Activated T-cell treated with anti-CD3 and anti-CD28 coated beads, Interleukin-2, amount 50 U/mL, for 1 hour (primary cell): ENCODE data around the gene SYNPO2.
"Not testable (repeated sequence)": the region's sequence is repeated elsewhere in the genome, so short reads cannot be mapped to it uniquely, and the experiment has no call there.

ENCODE experiments used
- DNase-seq: peaks from one replicate; pipeline ENCODE4 v3.0.0-alpha.2; 2020

SYNPO2 gene

DNA sequence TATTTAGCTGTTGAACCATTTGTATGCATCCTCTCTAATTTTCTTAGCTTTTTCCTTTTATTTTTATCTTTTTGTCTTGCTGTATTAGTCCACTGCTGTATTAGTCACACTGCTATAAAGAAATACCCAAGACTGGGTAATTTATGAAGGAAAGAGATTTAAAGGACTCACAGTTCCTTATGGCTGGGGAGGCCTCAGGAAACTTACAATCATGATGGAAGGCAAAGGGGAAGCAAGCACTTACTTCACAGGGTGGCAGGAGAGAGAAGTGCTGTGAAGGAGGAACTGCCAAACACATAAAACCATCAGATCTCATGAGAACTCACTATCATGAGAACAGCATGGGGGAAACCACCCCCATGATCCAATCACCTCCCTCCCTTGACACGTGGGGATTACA, 114.3 kb downstream of the SYNPO2 start:
- DNase-seq: not testable (repeated sequence)

DNA sequence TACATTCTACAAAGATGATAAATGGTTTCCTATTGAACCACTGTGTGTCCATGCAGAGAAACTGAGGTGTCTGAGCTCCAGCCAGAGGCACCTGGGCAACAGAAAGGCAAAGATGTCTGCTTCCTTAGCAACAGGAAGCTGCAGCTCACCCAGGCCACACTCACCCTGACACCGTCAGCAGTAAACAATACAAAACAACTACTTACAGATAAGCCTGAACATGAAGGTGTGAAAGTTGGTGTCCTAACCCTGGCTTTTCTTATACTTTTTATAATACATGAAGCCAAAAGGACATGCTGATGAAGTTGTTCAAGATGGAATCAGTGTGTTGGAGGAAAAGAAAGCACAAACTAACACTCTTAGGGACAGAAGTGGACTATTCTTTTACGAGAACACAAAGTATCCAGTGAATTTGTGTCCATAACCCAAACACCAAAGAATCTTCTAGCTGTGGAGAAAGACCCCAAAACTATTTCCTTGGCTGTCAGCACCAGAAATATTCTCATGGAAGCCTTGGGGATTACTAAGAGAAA, 117.3 kb downstream of the SYNPO2 start:
- no peak for DNase-seq

DNA sequence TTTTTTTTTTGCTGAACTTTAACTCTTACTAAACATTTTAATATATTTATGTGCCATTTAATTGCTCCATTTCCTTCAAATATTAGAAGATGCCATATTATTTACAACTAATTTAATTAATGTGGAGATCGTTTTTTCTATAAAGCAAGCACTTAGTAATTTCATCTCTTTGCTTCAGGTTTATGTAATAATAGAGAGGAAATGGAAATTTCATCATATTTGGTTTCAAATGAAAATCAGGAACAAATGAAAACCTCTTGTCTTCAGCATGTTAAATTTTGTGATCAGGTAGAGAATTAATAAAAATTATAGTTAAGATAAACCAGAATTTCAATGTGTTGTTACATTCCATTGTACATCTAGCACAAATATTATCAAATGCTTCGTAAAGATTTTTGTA, 120.1 kb downstream of the SYNPO2 start:
- DNase-seq: no peak

DNA sequence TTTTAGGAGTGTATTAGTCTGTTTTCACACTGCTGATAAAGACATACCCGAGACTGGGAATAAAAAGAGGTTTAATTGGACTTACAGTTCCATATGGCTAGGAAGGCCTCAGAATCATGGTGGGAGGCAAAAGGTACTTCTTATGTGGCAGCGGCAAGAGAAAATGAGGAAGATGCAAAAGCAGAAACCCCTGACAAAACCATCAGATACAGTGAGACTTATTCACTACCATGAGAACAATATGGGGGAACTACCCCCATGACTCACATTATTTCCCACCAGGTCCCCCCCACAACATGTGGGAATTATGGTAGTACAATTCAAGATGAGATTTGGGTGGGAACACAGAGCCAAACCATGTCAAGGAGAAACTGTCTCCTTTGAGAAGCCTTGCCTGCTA, 121.6 kb downstream of the SYNPO2 start:
- DNase-seq: not testable (repeated sequence)

DNA sequence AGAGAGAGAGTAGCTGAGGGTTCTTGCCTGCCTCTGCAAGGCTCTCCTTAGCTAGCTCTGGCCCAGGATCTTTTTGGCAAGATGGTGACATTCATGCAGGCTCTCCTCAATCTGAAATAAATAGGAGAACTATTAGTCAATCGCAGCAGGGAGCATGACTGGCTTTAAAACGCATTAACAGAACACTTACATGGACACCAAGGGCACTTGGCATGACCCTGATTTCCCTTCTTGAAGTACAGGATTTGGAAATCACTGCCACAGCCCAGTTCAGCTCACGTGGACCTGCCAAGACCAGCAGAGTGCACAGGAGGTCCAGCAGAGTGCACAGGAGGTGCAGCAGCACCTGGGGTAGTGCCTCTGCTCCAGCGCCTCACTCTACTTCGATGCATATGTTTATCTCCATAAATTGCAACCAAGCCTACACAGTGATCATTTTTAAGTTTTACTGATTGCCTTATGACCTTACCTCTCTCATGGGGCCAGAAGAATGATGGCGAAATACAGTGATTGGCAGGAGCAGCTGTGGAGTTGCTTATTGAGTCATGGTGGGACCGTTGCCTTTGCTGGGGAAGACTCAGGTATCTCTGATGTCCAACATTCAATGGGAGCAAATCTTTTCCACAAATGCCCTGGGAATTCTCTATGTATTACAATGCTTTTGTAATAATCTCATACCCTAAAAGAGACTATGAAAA, 122.4 kb downstream of the SYNPO2 start:
- no peak for DNase-seq

DNA sequence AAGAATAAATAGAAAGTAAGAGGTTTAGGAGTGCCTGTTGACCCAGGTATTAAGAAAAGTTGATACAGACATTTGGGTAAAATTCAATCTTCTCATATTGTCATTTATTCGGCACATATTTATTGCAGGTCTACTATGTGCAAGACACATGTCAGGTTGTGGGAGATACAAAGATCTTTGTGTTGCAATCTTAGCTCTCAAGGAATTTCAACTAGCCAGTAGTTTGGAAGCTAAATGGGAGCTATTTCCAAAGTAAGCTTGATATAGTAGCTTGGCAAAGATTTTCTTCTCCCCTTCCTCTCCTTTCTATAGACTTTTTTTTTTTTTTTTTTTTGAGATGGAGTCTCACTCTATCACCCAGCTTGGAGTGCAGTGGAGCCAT, 122.9 kb downstream of the SYNPO2 start:
- no peak for DNase-seq

DNA sequence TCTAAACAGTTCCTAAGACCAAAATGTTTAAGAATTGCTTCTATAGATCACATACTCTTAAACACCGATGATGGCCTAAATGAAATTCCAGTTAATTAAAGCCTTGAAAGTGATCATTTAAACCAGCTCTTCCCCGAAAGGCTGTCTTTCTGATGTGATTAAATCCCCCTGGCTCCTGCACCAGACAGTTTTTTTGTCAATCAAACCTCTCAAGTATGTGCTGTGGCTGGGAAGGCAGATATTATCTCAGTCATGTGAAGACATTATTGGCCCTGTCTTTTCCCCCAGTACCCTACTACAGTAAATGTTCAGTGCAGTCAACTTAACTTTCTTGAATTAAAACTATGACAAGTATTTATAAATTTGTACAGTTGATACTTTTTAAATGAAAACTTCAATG, 126.0 kb downstream of the SYNPO2 start:
- DNase-seq: no peak

DNA sequence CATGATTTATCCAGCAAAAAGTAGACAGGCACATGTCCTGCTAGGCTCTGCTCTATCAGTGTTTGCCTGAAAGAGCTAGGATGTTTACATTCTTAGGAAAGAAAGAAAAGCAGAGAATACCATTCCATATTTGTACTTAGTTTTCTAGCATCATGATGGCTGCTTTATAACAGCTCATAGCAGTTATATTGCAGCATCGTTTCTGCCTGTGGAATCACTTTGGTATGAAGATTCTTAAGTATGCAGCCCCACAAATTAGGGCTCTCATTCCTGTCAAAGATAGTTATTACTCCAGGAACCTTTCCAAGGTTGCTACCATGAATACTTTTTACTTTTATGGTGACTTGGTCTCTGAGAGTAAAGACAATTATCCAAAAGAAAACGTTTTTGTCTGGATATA, 128.0 kb downstream of the SYNPO2 start:
- DNase-seq: no peak

DNA sequence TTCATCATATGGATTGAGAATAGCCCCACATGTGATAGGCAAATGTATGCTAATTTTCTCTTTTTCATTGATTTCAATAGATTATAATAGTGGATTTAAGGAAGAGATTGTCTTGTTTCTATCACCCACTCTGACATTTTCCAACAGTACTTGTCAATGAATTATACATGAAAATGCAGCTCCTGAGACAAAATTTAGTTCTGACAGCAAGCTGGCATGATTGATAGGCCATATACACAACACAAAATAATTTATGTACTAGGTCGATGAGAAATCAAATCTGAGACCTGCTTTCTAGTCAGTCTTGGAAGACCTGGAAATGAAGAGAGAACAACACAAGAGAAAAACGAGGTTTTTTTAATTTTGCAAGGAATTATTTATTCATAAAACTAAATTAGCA, 129.0 kb downstream of the SYNPO2 start:
- no peak for DNase-seq

DNA sequence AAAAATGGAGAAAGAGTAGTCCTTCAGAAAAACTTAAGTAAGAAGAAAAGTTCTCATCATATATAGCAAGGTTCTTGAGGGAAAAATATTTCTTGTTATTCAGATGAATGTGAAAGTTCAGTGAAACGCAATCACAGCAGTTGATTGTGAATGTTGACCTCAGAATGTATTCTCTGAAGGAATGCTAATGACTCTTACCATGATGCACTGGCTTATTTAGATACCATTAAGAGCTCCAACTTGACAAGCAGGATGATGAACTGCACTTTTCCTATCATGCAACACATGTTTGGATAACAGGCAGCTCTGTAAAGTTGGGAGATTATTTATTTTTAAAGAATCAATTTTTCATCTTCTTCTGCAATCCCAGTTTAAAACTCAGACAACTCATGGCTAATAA, 131.5 kb downstream of the SYNPO2 start:
- DNase-seq: no peak

DNA sequence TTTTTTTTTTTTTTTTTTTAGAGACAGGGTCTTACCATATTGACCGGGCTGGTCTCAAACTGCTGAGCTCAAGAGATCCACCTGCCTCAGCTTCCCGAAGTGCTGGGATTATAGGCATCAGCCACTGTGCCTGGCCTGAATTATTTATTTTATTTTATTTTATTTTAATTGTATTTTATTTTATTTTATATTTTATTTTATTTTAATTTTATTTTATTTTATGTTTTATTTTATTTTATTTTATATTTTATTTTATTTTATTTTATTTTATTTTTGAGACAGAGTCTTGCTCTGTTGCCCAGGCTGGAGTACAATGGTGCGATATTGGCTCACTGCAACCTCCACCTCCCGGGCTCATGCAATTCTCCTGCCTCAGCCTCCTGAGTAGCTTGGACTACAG, 133.9 kb downstream of the SYNPO2 start:
- not testable (repeated sequence) for DNase-seq

DNA sequence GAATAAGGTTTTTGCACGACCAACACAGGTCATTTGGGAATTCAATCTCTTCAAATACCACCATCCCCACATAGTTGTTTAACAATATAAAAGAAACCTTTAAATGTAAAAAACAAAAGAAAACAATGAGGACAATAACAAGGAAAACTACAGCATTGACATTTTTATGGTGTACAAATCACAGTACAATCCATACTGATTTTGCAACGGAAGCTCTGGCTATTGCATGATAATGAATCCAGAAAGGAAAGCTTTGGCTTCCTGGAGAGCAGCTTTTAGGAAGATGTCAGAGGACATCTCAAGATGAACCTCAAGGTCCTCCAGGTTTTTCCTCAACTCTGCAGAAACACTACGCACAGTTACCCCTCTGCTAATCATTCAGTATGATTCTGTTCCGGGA, 135.4 kb downstream of the SYNPO2 start:
- no peak for DNase-seq

DNA sequence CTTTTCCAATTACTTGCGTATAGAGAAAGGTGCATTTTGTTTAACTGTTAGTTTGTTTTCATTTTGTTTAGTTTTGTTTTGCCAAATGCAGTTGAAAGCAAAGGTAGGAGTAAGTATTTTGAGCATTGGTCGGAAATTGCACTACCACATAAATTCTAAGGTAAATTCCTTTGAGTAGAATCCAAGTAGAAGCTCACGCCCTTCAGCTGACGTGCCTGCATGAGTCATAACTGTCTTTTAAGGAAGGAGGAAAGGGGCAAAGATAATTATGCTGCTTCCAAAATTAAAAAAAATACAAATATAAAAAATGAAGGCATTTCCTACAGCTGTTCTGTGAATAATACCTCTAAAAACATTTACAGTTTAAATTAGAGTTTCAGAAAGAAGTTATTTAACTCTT, 136.8 kb downstream of the SYNPO2 start:
- DNase-seq: no peak

DNA sequence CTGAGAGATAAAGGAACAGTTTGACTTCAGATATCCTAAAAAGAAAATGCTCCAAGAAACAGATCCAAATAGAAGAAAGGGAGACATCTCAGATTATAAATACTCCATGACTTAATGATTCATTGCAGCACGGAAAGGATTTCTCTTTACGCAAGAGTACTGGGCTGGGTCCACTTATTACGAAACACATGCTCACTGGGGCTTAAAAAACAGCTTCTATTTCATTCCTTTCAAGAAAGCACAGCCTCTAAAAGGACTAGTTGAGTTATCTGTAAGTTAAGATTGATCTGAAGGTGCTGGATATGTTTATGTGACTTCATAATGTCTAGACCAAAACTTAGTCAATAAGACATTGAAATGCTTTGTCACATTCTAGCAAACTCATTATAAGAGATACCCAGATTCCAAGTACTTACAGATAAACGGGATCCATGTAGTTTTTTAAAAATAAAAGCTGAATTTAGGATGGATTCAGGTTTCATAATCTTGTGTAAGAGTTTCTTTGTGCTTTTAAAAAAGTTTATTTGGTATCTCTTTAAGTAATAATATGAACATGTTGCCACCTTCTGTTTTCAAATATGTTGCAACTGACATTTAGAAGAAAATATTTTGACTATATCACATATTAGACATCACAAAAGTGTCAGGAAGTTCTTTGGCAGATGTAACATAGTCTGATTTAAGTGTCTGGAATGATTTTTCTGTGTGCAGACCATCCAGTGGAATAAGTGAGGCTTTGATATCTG, 137.4 kb downstream of the SYNPO2 start:
- DNase-seq: no peak

DNA sequence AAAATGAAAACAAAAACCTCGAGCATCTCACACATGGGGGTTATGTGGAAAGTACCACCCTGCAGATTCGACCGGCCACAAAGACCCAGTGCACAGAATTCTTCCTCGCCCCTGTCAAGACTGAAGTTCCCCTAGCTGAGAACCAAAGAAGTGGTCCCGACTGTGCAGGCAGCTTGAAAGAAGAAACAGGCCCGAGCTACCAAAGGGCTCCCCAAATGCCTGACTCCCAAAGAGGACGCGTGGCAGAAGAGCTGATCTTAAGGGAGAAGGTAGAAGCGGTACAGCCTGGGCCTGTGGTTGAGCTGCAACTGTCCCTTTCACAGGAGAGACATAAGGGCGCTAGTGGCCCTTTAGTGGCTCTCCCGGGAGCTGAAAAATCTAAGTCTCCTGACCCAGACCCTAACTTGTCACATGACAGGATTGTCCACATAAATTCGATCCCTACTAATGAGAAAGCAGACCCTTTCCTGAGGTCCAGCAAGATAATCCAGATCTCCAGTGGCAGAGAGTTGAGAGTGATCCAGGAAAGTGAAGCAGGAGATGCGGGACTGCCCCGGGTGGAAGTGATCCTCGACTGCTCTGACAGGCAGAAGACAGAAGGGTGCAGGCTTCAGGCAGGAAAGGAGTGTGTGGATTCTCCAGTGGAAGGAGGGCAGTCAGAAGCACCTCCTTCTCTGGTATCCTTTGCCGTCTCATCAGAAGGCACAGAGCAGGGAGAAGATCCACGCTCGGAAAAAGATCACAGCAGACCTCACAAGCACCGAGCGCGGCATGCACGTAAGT, 138.2 kb downstream of the SYNPO2 start:
- no peak for DNase-seq

DNA sequence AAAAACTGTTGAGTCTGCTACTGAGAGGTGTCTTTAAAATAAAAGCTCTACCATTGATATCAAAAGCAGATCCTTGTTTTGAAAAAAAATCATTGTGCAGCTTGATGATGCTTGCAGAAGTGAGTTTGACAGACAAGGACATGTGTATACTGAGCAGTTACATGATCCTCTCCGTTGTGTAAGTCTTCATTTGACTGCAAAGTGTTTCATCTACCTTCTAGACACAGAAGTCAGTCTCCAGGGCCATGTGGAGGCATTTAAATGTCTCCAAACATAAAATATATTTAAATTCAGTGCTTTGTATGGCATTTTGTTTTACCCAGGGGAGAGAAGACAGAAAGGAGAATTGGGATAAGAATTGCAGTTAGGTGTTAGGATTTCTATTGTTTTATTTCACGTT, 139.2 kb downstream of the SYNPO2 start:
- DNase-seq: no peak

DNA sequence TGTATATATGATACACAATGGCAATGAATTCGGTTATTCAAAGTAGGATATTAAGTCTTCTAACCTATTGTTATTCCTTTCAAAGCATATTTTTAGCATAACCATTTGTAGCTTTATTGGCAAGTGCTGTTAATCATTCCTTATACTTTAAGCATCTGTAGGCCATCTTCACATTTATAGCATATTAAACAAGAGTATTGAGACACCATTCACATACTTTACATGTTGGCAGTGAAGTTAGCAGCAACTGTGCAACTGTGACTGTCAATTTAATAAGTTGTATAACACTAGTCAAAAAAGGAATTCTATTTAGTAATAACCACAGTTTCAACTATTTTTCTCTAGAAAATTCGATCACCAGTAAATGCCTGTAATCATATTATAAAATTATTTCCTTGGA, 139.6 kb downstream of the SYNPO2 start:
- no peak for DNase-seq

DNA sequence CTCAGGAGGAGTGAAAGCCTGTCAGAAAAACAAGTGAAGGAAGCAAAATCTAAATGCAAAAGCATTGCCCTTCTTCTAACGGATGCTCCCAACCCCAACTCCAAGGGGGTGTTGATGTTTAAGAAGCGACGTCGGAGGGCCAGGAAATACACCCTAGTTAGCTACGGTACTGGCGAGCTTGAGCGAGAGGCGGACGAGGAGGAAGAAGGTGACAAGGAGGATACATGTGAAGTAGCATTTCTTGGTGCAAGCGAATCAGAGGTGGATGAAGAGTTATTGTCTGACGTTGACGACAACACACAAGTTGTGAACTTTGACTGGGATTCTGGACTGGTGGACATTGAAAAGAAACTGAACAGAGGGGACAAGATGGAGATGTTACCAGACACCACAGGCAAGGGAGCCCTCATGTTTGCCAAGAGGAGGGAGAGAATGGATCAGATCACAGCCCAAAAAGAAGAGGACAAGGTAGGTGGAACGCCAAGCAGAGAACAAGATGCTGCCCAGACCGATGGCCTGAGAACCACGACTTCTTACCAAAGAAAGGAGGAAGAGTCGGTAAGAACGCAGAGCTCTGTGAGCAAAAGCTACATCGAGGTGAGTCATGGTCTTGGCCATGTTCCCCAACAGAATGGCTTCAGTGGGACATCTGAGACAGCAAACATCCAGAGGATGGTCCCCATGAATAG, 141.3 kb downstream of the SYNPO2 start:
- DNase-seq: no peak

DNA sequence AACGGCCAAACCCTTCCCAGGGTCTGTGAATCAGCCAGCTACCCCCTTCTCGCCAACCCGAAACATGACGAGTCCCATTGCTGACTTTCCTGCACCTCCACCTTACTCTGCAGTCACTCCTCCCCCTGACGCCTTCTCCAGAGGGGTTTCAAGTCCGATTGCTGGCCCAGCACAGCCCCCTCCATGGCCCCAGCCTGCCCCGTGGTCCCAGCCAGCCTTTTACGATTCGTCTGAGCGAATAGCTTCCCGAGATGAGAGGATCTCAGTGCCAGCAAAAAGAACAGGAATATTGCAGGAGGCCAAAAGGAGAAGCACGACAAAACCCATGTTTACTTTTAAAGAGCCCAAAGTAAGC, 141.9 kb downstream of the SYNPO2 start:
- no peak for DNase-seq

DNA sequence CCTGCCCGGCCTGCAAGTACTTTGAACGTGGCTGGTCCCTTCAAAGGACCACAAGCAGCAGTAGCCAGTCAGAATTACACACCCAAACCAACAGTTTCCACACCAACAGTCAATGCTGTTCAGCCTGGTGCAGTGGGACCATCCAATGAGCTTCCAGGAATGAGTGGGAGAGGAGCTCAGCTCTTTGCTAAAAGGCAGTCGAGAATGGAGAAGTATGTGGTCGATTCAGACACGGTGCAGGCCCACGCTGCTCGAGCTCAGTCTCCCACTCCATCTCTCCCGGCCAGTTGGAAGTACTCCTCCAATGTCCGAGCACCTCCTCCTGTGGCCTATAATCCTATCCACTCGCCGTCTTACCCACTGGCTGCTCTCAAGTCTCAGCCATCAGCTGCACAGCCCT, 142.6 kb downstream of the SYNPO2 start:
- DNase-seq: no peak

DNA sequence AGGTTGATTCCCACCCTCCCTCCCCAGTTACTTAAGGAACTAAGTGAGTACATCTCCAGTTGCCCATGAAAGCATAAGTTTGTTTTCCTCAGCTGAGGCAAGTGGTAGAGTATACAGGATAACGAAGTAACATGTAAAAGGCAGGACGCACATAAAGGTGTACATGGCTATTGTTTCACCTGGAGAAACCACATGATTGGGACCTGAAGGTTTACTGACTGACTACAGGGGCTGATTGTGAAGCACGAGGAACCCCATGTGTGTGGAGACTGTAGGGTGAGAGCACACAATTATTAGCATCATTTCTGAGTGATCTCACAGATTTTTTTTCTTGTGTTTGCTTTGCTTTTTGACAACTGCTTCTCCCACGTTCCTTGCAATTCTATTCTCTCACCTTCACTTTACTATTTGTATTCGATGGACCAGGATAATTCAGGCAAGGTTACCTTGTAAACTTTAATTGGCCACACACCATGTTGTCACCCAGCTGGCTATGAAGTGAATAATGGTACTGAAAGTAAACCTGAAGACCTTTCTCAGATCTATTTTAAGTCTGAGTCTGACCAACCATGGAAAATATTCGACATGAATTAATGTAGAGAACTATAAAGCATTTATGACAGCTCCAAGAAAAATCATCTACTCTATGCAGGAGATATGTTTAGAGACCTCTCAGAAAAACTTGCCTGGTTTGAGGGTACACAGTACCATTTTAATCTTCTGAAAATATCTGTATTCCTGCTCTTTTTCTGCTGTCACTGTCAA, 144.4 kb downstream of the SYNPO2 start:
- DNase-seq: no peak

DNA sequence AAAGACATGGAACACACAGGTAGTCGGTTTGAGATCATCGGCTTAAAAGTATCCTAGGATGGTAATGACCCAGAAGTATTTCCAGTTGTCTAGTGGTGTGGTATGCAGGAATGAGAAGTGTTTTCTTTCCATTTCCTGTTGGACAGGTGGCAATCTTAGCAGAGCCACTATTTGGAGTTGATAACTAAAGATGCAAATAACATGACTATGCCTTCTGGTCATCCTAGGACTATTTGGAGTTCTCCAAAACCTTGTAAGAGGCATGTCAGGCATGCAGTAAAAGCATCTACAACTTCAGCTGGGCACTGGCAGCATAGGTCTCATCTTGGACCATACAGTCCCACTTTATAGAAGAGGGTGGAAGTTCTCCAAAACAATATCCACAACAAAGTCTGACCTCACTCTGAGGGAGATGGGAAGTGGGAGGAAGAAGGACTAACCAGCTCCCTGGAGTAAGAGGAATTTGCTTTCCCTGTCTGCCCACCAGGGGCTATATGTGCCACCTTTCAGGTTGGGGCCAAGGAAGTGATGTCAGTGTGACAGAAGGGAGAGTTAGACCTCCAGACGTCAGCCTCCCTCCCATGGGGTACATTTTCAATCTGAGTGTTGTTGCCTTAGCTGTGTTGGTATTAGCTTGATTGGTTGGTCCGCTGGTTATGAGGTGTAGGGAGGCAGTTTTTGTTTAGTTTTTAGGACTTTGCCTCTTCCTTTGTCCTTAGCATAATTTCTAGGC, 145.8 kb downstream of the SYNPO2 start:
- no peak for DNase-seq
